Activated CD4-positive, alpha-beta T cell treated with anti-CD3 and anti-CD28 coated beads, Interleukin-2, Interleukin-6, amounts not matched to agents 100 ng/mL and 50 ng/mL, durations not matched to agents 16 hours and 8 hours (primary cell): ENCODE measurements around the gene SLCO6A1.
"Not testable (repeated sequence)": the region's sequence is repeated elsewhere in the genome, so short reads cannot be mapped to it uniquely, and the experiment has no call there.

Experiments
- DNase-seq: peaks from one replicate; pipeline ENCODE4 v3.0.0-alpha.2; 2020

The SLCO6A1 gene

GRCh38 chr5:102498271-102499034, at the start of gene SLCO6A1:
Gene SLCO6A1 (minus strand): TSS chr5:102499001. CDS start chr5:102498844, 157 bp downstream.
- no peak for DNase-seq

GRCh38 chr5:102547141-102548035, 48.6 kb upstream of the SLCO6A1 start:
- no peak for DNase-seq

DNA sequence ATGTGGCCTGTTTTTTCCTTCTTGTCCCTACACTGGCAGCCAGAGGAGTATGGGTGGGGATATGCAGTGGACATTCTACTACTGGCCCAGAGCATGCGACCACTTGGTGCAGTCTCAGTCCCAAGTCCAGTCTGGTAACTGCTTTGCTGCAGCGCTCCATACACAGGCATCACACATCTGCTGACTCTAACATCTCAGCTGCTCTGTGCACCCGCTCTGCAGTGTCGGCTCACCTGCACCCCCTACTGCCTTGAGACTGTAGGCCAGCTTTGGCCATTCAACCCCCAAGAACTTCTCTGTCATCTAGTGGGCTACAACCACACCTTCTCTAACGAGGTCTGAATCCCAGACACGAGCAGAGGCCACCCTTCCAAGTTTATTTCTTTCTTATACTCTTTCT, 46.4 kb upstream of the SLCO6A1 start:
- DNase-seq: no peak

DNA sequence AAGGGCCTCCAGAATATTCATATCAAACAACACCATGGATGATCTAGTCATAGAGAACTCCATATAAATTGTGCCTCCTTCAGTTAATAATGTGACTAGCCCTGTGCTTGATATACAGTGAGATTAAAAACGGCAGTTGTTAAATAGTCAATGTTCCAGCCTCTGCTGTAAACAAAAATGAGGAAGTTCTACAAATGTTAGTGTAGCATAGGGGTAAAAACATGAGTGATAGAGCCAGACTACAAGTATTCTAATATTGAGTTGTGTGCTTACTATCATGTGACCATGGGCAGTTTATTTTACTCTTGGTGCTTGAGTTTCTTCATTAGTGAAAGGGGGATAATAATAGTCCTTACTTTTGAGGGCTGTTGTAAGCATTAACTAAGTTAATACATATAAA, 43.3 kb upstream of the SLCO6A1 start:
- DNase-seq: no peak

- DNase-seq: no peak
These were observed 41.4 kb upstream of the SLCO6A1 start for GRCh38 chr5:102539996-102540728.

DNA sequence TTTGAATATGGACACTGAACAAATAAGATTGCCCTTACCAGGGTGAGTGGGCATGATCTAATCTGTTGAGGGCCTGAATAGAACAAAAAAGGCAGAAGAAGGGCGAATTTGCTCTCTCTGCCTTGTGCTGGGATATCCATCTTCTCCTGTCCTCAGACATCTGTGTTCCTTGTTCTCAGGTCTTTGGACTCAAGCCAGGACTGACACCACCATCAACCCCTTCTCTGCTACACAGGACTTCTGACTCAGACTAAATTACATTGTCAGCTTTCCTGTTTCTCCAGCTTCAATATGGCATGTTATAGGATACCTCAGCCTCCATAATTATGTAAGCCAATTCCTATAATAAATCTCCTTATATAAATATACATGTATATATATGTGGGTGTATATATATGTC, 40.8 kb upstream of the SLCO6A1 start:
- DNase-seq: no peak

GRCh38 chr5:102537011-102537410, 38.2 kb upstream of the SLCO6A1 start:
- DNase-seq: no peak

DNA sequence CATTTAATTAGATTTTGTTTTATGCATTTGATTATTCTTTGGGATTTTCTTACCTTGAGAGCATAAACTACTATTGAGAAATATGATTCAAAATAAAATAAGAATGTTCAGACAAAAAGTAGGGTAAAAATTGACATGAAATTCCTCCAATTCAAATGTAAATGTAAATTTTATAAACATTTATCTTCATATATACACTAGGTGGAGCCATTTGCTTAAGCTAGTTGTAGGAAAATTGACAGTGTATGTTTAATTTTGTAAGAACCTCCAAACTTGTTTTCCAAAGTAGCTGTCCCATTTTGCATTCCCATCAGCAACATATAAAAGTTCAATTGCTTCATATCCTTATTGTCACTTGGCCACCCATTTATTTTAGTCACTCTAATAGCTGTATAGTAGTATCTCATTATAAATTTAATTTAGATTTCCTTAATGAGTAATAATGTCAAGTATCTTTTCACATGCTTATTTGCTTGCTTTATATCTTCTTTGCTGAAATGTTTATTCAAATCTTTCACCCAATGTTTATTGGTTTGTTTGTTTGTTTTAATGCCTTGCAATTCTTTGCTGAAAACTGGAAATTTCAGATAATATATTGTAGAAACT, 37.6 kb upstream of the SLCO6A1 start:
- DNase-seq: no peak

DNA sequence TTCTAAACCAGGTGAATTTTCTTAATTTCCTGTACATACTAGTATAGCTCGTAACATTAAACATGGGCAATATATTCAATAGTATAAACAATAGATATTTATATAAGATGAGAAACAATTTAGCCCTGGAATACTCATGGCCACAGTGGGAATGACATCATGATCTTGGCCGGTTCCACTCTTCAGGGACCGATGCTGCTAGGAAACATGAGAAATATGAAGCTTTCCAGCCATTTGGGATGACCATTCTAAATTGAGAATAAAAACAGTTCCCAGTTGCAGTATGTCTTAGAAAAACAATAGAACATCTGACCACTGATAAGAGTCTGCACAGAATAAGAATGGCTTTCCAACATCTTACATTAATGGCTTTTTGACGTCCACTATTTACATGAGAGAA, 33.3 kb upstream of the SLCO6A1 start:
- no peak for DNase-seq

DNA sequence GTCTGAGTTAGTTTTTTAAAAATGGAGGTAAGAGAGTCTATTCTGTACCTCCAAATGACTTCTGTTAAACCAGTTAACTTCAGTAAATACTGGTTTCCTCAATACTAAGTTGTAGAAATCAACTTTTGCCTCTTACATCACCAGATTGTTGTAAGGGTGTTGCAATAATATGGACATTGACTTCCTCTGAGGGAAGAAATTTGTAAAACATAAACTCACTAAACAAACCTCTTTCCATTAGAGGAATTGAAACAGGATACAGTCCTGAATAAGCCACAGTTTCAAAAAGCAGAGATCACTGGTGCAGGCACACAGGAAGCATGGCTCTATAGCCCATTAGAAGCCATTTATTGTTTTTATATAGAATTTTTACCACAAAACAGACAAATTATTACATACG, 32.7 kb upstream of the SLCO6A1 start:
- DNase-seq: no peak

GRCh38 chr5:102529447-102529846, 30.6 kb upstream of the SLCO6A1 start:
- DNase-seq: no peak

- DNase-seq: no peak
These were observed 30.2 kb upstream of the SLCO6A1 start for GRCh38 chr5:102529031-102529430.

DNA sequence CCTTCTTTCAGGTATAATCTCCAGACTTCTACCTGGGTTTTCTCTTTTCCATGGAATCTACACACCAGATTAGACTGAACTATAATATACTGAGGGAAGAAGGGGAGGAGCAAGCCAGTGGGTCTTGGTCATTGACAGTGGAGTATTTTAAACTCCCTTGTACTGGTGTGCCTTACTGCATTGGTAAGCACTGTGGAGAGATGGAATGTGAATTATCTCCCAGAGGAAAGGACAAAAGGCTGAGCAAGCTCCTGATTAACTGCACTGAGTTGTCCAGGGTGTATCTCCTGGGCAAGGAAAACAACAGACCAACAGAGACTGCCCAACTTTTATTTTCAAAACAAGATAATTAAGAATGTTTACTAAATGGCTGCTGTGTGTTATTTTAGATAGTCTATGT, 29.8 kb upstream of the SLCO6A1 start:
- DNase-seq: no peak

GRCh38 chr5:102527547-102527946, 28.7 kb upstream of the SLCO6A1 start:
- DNase-seq: no peak

DNA sequence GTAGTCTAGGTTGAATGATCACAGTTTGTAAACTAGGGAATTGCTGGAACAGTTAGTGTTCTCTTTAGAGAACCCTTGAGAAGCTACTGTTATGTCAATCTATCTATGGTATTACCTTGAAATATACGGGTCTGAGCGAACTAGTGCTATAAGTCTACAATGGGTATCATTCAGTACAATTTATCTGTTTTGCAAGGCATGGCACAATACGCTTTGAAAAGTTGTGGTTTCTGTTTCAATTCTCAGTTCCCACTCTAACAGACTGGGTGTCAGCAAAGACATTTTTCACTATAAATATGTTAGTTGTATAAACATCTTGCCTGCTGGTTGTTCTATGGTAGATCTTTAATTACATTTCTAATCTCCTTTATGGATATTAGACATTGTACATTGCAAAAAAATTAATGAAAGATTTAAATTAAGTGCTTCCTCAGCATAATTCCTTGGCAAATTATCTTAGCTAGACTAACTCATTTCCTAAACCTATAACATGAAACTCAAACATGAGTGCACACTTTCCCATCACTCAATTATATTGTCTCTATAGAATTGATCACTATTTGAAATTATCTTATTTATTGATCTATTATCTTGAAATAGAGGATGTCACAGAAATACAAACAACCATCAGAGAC, 24.9 kb upstream of the SLCO6A1 start:
- DNase-seq: no peak

DNA sequence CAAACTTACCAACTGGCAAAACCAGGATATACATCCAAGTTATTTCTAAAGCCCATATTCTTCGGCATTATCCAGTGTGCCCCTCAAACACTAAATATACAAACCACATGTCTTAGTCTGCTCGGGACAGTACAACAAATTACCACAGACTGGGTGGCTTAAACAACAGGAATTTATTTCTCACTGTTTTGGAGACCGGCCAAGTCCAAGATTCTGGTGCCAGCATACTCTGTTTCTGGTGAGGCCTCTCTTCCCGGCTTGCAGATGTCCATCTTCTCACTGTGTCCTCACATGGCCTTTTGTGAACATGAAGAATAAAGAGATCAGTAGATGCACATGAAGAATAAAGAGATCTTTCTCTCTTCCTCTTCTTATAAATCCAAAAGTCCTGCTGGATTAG, 12.9 kb upstream of the SLCO6A1 start:
- DNase-seq: no peak

- DNase-seq: not testable (repeated sequence)
These were observed 7.4 kb downstream of the SLCO6A1 start for GRCh38 chr5:102491261-102491914.

GRCh38 chr5:102483736-102484135, 15.1 kb downstream of the SLCO6A1 start:
- DNase-seq: no peak

DNA sequence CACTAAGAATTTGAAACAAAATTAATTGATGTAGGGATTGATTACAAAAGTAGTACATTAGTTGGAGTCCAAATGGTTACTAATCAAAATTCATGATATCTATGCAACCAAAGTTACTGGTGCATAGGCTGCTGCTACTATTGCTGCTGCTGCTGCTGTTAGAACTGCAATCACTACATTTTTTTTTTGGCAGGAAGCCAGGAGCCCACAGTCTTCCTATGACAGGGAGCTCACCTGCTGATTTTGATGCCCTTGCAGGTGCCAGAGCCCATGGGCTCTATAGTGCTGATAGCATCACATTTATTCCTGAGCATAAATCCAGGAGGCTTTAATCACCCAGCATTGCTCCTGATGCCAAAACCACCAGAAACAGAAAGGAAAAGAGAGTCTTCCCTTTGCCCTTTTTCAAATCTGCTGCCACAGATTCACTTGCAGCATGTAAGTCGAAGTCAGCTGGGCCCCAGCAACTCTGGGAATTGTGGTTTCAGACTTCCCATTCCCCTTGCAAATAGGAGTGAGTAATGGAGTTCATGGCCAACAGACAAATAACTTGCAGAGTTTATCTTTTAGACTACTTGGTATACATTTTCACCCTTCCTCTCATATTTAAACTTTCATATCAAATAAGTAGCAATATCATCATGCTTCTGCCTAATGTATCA, 17.6 kb downstream of the SLCO6A1 start:
- DNase-seq: no peak

- DNase-seq: no peak
These were observed 45.1 kb downstream of the SLCO6A1 start for GRCh38 chr5:102453716-102454115.

DNA sequence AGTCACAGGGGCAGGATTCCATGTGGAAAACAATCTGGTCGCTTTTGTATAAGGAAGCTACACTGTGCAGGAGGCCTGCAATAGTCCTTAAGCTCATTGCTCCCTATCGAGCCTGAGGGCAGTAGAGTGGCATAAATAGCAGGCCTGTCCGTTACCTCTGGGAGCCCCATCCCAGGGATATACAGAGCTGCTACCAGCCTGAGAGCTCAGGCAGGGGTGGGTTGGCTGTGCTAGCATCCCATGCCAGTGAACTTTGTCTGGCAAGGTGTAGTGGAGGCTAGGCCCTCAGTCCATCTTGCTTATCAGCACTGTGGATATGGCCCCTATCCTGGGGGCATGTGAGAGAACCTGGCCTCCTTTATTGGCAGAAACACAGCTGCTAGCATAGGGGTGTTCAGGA, 47.7 kb downstream of the SLCO6A1 start:
- no peak for DNase-seq
